GM12878 (cell line): ENCODE measurements around the gene NPSR1. TPM values are rescaled to one million over a fixed set of nuclear protein-coding genes. Genes with fewer than 3 reads are reported as not detected.

ENCODE experiments used
- ATAC-seq: fragments of 200-7000 bp; cut with Tn5 transposase; 3 replicates; pipeline ENCODE4 v1.9.1; 2020; ENCODE audit warnings: mild to moderate bottlenecking, moderate library complexity
- BruUV-seq: library from RNA; stranded (reverse); fragments of 400-500 nt; replicated peaks from 2 replicates; lab custom pipeline; 2021; lab: Mats Ljungman, UMichigan
- CTCF ChIA-PET: fragments of 300-600 bp; sonication (Branson Sonifier 250); formaldehyde crosslinking; extraction: SDS; loops from one replicate; lab custom pipeline; 2021; ENCODE audit warnings: inconsistent platforms; lab: Yijun Ruan, JAX
- POLR2A ChIA-PET: fragments of 350-600 bp; formaldehyde crosslinking; extraction: SDS; loops from one replicate; lab custom pipeline; 2021; ENCODE audit warnings: inconsistent platforms; lab: Charles Lee
- RAD21 ChIA-PET: fragments of 300-600 bp; sonication (Branson Sonifier 250); formaldehyde crosslinking; loops from one replicate; lab custom pipeline; 2023; ENCODE audit warnings: antibody characterized with exemption; ENCODE audit not compliant: unreplicated experiment; lab: Charles Lee
- SMC1A ChIA-PET: fragments of 300-600 bp; sonication (Branson Sonifier 250); formaldehyde crosslinking; loops from one replicate; lab custom pipeline; 2023; ENCODE audit not compliant: unreplicated experiment, uncharacterized antibody; lab: Charles Lee
- DNase-seq: peaks from one replicate; pipeline ENCODE4 v3.0.0-alpha.2; 2011; ENCODE audit warnings: low read depth, low spot score
- FAIRE-seq: peaks from 3 replicates; lab custom pipeline; 2011; peaks lifted over from hg19 to GRCh38; lab: Jason Lieb, UNC
- H2AFZ ChIP-seq: 2 replicates; pipeline ENCODE4 v1.6.0; 2011; ENCODE audit warnings: low read depth, low read length, control low read depth; ENCODE audit not compliant: control insufficient read depth
- H3K27ac ChIP-seq: 2 replicates; pipeline ENCODE4 v1.5.1; 2011; ENCODE audit warnings: control low read depth; ENCODE audit not compliant: control insufficient read depth, insufficient read depth
- H3K27me3 ChIP-seq, 2 experiments: replicated peaks in 1 of 2; 2 replicates each; pipeline versions ENCODE4 v1.6.0 to v1.6.1; 2011; ENCODE audit warnings: low read length in 1 of 2; ENCODE audit not compliant: control insufficient read depth in 2 of 2, insufficient read depth in 2 of 2
- H3K36me3 ChIP-seq, 2 experiments: 2 replicates each; pipeline ENCODE4 v1.5.1; 2011; ENCODE audit warnings: low read length in 1 of 2; ENCODE audit not compliant: control insufficient read depth in 2 of 2, insufficient read depth in 2 of 2
- H3K4me1 ChIP-seq: 2 replicates; pipeline ENCODE4 v1.6.1; 2011; ENCODE audit warnings: mild to moderate bottlenecking, low read length, moderate library complexity, mixed read lengths; ENCODE audit not compliant: control insufficient read depth, insufficient read depth
- H3K4me2 ChIP-seq: 2 replicates; pipeline ENCODE4 v1.6.0; 2011; ENCODE audit warnings: control low read depth; ENCODE audit not compliant: control insufficient read depth, insufficient read depth
- H3K4me3 ChIP-seq: fragments of 200-600 bp; sonication (generic); 2 replicates; pipeline ENCODE4 v1.5.1; 2016
- H3K79me2 ChIP-seq: 2 replicates; pipeline ENCODE4 v1.6.0; 2011; ENCODE audit warnings: low read length; ENCODE audit not compliant: control insufficient read depth, insufficient read depth
- H3K9ac ChIP-seq: 2 replicates; pipeline ENCODE4 v1.8.0; 2011; ENCODE audit warnings: low read length, control low read depth, mixed read lengths; ENCODE audit not compliant: control insufficient read depth, insufficient read depth
- H3K9me3 ChIP-seq: replicated peaks from 3 replicates; pipeline ENCODE4 v1.5.1; 2011; ENCODE audit warnings: mild to moderate bottlenecking, low read length; ENCODE audit not compliant: control insufficient read depth, insufficient read depth
- H4K20me1 ChIP-seq: 2 replicates; pipeline ENCODE4 v1.6.0; 2011; ENCODE audit not compliant: control insufficient read depth, insufficient read depth
- ASH2L ChIP-seq: fragments of 300-600, 200-600 bp; sonication (generic); IDR thresholded peaks from 2 replicates; pipeline ENCODE4 v1.6.1; 2017; ENCODE audit warnings: low read depth, mild to moderate bottlenecking, borderline replicate concordance
- CEBPZ ChIP-seq: fragments of 150-350 bp; IDR thresholded peaks from 2 replicates; pipeline ENCODE4 v1.6.1; 2016; ENCODE audit warnings: low read depth, low read length
- DPF2 ChIP-seq: fragments of 450-650 bp; IDR thresholded peaks from 2 replicates; pipeline ENCODE4 v1.6.1; 2017; ENCODE audit warnings: mild to moderate bottlenecking
- EP300 ChIP-seq, 2 experiments: fragments of 150-350 bp in 1 of 2; IDR thresholded peaks; 2 replicates each; pipeline ENCODE4 v1.6.1; 2011 to 2012; ENCODE audit warnings: low read depth in 2 of 2, low read length in 2 of 2, borderline replicate concordance in 1 of 2, improper control_type of control experiment in 1 of 2, inconsistent platforms in 1 of 2; ENCODE audit not compliant: control insufficient read depth in 1 of 2
- GATAD2B ChIP-seq: fragments of 450-650 bp; conservative IDR thresholded peaks from 2 replicates; pipeline ENCODE4 v1.6.1; 2017; ENCODE audit warnings: low read depth, mild to moderate bottlenecking, moderate library complexity
- IKZF2 ChIP-seq, 2 experiments: fragments of 450-650 bp; IDR thresholded peaks; 2 replicates each; pipeline ENCODE4 v1.6.1; 2017; ENCODE audit warnings: mild to moderate bottlenecking in 2 of 2, moderate library complexity in 2 of 2
- MTA2 ChIP-seq: fragments of 450-650 bp; IDR thresholded peaks from 2 replicates; pipeline ENCODE4 v1.6.1; 2016; ENCODE audit warnings: low read depth, mild to moderate bottlenecking, moderate library complexity
- REST ChIP-seq: IDR thresholded peaks from 2 replicates; pipeline ENCODE4 v1.6.1; 2012; ENCODE audit warnings: mild to moderate bottlenecking, low read depth, low read length
- SMARCA5 ChIP-seq: fragments of 450-650 bp; IDR thresholded peaks from 2 replicates; pipeline ENCODE4 v1.6.1; 2017; ENCODE audit warnings: mild to moderate bottlenecking
- TCF12 ChIP-seq: IDR thresholded peaks from 2 replicates; pipeline ENCODE4 v1.6.1; 2011; ENCODE audit warnings: low read depth, mild to moderate bottlenecking, low read length
- TCF7 ChIP-seq: IDR thresholded peaks from 2 replicates; pipeline ENCODE4 v1.6.1; 2014; ENCODE audit warnings: antibody characterized with exemption, borderline replicate concordance
- ZNF24 ChIP-seq: fragments of 450-650 bp; IDR thresholded peaks from 2 replicates; pipeline ENCODE4 v1.6.1; 2017; ENCODE audit warnings: antibody characterized with exemption, mild to moderate bottlenecking
- WGBS: methylation state at CpG from one replicate; pipeline ENCODE4 v1.1.6; 2016; ENCODE audit warnings: low lambda C conversion rate; ENCODE audit not compliant: insufficient replicate concordance, insufficient coverage; ENCODE audit errors: missing lambda C conversion rate; 5-methylcytosine and 5-hydroxymethylcytosine counted together
- in situ Hi-C: fragments of 300-500 bp; cut with MboI; formaldehyde crosslinking; loops from 9 replicates; pipeline ENCODE4 v1.14.3; 2018; ENCODE audit warnings: mixed read lengths
- intact Hi-C: fragments of 100-400 bp; cut with micrococcal nuclease; formaldehyde crosslinking; loops from one replicate; pipeline ENCODE4 v1.14.2; 2022; ENCODE audit not compliant: unreplicated experiment
- polyA plus RNA-seq, 11 experiments: library from polyadenylated mRNA; depleted of rRNA in 4 of 11; unstranded in 6 of 11; stranded (reverse) in 5 of 11; fragments of >200 nt; fragmentation: Nextera tagmentation in 4 of 11; fragmentation: Illumina TruSeq in 1 of 11; extraction: Ambion mirVana in 4 of 11; extraction: Trizol in 1 of 11; gene quantifications; 1 replicate in 1 of 11; 2 replicates in 10 of 11; pipeline versions ENCODE4 v1.2.1 to v1.2.3, GENCODE V29; 2011 to 2016; ENCODE audit warnings: inconsistent platforms in 2 of 11, missing spikeins in 2 of 11, low read depth in 1 of 11
- total RNA-seq, 4 experiments: library from RNA; depleted of rRNA in 3 of 4; stranded (reverse); fragments of >200 nt in 3 of 4; fragmentation: Illumina TruSeq in 1 of 4; extraction: Trizol in 1 of 4; gene quantifications; 2 replicates each; pipeline versions ENCODE4 v1.2.1 to v1.2.3, GENCODE V29; 2013 to 2021
- TF ChIP-seq, protein P1 (sequence below), 3 experiments: IDR thresholded peaks in 2 of 3; conservative IDR thresholded peaks in 1 of 3; 2 replicates each; pipeline ENCODE4 v1.5.1; 2011; ENCODE audit warnings: low read depth in 3 of 3, low read length in 3 of 3, mild to moderate bottlenecking in 3 of 3, control low read depth in 2 of 3, moderate library complexity in 2 of 3, inconsistent platforms in 1 of 3, mixed read lengths in 1 of 3; ENCODE audit not compliant: control insufficient read depth in 2 of 3, insufficient read depth in 1 of 3; ENCODE audit errors: extremely low read depth in 1 of 3

NPSR1 gene
- total and polyA plus RNA-seq, 10 of the 15 experiments (the other 5 are each of a cell fraction or from before 2014, with no cell fraction given), result 0.20 TPM; not detected in 9

GRCh38 chr7:34756025-34756437 lies 98.0 kb downstream of the NPSR1 start:
- Histone ChIP-seq H3K9me3 (no peaks in the 10 kb centered on the region), H3K4me1 (no peaks in the 10 kb centered on the region), H3K4me3 (no peak overlapping the region), H3K4me2 (no peak overlapping the region), H2AFZ (no peak overlapping the region), H4K20me1 (no peaks in the 10 kb centered on the region), H3K79me2 (no peaks in the 10 kb centered on the region), H3K27me3 (no peaks in the 10 kb centered on the region), H3K9ac (no peak overlapping the region), H3K27ac (no peak overlapping the region), H3K36me3 (no peaks in the 10 kb centered on the region)
- no TSS peak for BruUV-seq
- CTCF ChIA-PET, result interaction anchor here (1.0 to 5.1 kb wide), 10 partner anchors 9 to 279 kb away, joined by 3 to 92 read pairs (median 5); no protein-coding TSS in a partner anchor
- 40% methylated on average over 4 of the region's 4 CpGs for WGBS
- no peak for FAIRE-seq
- ATAC-seq, result peak; percentile 67
- intact Hi-C loops, result loop anchor here (10.0 kb wide), 1 partner anchor 969 kb away; no protein-coding TSS in a partner anchor
- POLR2A ChIA-PET, result interaction anchor here (0.8 to 4.8 kb wide), 5 partner anchors 10 to 49 kb away, joined by 3 to 38 read pairs (median 31); no protein-coding TSS in a partner anchor
- in situ Hi-C loops, result no loop called here
- RAD21 ChIA-PET, result interaction anchor here (1.1 to 16.3 kb wide), 8 partner anchors 9 to 936 kb away, joined by 3 to 362 read pairs (median 14); no protein-coding TSS in a partner anchor
- DNase-seq, result no peak
- SMC1A ChIA-PET, result interaction anchor here (0.8 to 5.1 kb wide), 18 partner anchors 9 to 973 kb away, joined by 3 to 107 read pairs (median 8); no protein-coding TSS in a partner anchor
- TF ChIP-seq CEBPZ (no peak), ASH2L (no peak), DPF2 (peak; percentile 42; the same call in 1 of the 2 replicates), EP300 (IDR thresholded peaks at IDR 0.05; ENCODE audit: borderline replicate concordance in 1 of 2, control insufficient read depth in 1 of 2, low read depth in 2 of 2, low read length in 2 of 2) (0 out of 4 replicates have a peak, but pooled peaks of 1 of the 2 experiments have one; percentile 33), MTA2 (peak; percentile 69; the same call in 1 of the 2 replicates), REST (no peak), SMARCA5 (0 out of 2 replicates have a peak, but pooled peaks have one; percentile 13), IKZF2 (IDR thresholded peaks at IDR 0.05) (peak; percentile 58 to 69; a peak in 3 of 4 replicates), TCF7 (no peak), TCF12 (no peak), ZNF24 (peak; percentile 61; the same call in 1 of the 2 replicates), GATAD2B (peak; percentile 34; the same call in 1 of the 2 replicates)
- TF ChIP-seq, protein P1, sequence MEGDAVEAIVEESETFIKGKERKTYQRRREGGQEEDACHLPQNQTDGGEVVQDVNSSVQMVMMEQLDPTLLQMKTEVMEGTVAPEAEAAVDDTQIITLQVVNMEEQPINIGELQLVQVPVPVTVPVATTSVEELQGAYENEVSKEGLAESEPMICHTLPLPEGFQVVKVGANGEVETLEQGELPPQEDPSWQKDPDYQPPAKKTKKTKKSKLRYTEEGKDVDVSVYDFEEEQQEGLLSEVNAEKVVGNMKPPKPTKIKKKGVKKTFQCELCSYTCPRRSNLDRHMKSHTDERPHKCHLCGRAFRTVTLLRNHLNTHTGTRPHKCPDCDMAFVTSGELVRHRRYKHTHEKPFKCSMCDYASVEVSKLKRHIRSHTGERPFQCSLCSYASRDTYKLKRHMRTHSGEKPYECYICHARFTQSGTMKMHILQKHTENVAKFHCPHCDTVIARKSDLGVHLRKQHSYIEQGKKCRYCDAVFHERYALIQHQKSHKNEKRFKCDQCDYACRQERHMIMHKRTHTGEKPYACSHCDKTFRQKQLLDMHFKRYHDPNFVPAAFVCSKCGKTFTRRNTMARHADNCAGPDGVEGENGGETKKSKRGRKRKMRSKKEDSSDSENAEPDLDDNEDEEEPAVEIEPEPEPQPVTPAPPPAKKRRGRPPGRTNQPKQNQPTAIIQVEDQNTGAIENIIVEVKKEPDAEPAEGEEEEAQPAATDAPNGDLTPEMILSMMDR (IDR thresholded peaks at IDR 0.05 in 2 of 3, conservative IDR thresholded peaks at IDR 0.05 in 1 of 3; ENCODE audit: control insufficient read depth in 2 of 3, extremely low read depth in 1 of 3, insufficient read depth in 1 of 3, low read depth in 3 of 3, low read length in 3 of 3), result no peak
